ENCODE data around the gene LRRC3B. TPM values are rescaled to one million over a fixed set of nuclear protein-coding genes. Genes with fewer than 3 reads are reported as not detected.
"Not testable (repeated sequence)": the region's sequence is repeated elsewhere in the genome, so short reads cannot be mapped to it uniquely, and the experiment has no call there.

Gene LRRC3B
- total RNA-seq, 1 experiment from 2014 or later, result not detected

GRCh38 chr3:26592451-26592850 lies 30.1 kb upstream of the LRRC3B start:
- BruUV-seq (replicated peaks), result no TSS peak
- H3K9me3 Mint-ChIP-seq (ENCODE audit: unreplicated experiment), result peaks cover 8% of the 10 kb centered on the region
- ChIA-PET CTCF (interaction anchor here (0.5 kb wide), 1 partner anchor 1731 kb away, joined by 3 read pairs; no protein-coding TSS in a partner anchor), POLR2A (no interaction called here)
- intact Hi-C loops (cut with micrococcal nuclease), result no loop called here
- H3K36me3 Mint-ChIP-seq (ENCODE audit: insufficient read depth, unreplicated experiment), result no peaks in the 10 kb centered on the region
- no peak overlapping the region for H3K27ac Mint-ChIP-seq (ENCODE audit: low read depth, unreplicated experiment)
- no peak overlapping the region for H3K4me3 Mint-ChIP-seq (ENCODE audit: unreplicated experiment)
- H3K27me3 Mint-ChIP-seq (ENCODE audit: insufficient read depth, unreplicated experiment), result no peaks in the 10 kb centered on the region
- H3K4me1 Mint-ChIP-seq (ENCODE audit: insufficient read depth, unreplicated experiment), result peaks cover 12% of the 10 kb centered on the region
- TF ChIP-seq CTCF (IDR thresholded peaks at IDR 0.05; ENCODE audit: unreplicated experiment), result no peak
- DNase-seq (ENCODE audit: unreplicated experiment), result no peak

GRCh38 chr3:26596335-26596734 lies 26.2 kb upstream of the LRRC3B start:
- ChIA-PET POLR2A (no interaction called here), CTCF (interaction anchor here (0.7 kb wide), 1 partner anchor 29 kb away, joined by 3 read pairs; no protein-coding TSS in a partner anchor)
- no peak overlapping the region for H3K27ac Mint-ChIP-seq (ENCODE audit: low read depth, unreplicated experiment)

GRCh38 chr3:26603311-26603710 lies 19.3 kb upstream of the LRRC3B start:
- BruUV-seq (replicated peaks); H3K36me3 Mint-ChIP-seq (ENCODE audit: insufficient read depth, unreplicated experiment); intact Hi-C loops (cut with micrococcal nuclease); DNase-seq (ENCODE audit: unreplicated experiment); H3K27ac Mint-ChIP-seq (ENCODE audit: low read depth, unreplicated experiment); H3K4me1 Mint-ChIP-seq (ENCODE audit: insufficient read depth, unreplicated experiment); H3K9me3 Mint-ChIP-seq (ENCODE audit: unreplicated experiment); CTCF ChIA-PET; H3K27me3 Mint-ChIP-seq (ENCODE audit: insufficient read depth, unreplicated experiment); POLR2A ChIA-PET; H3K4me3 Mint-ChIP-seq (ENCODE audit: unreplicated experiment): not testable (repeated sequence)

More at GRCh38 chr3:26596335-26596734, 26.2 kb upstream of the LRRC3B start:
- no peak for TF ChIP-seq CTCF (IDR thresholded peaks at IDR 0.05; ENCODE audit: unreplicated experiment)
- H3K4me1 Mint-ChIP-seq (ENCODE audit: insufficient read depth, unreplicated experiment), result peaks cover 12% of the 10 kb centered on the region
- H3K36me3 Mint-ChIP-seq (ENCODE audit: insufficient read depth, unreplicated experiment), result peaks cover 6% of the 10 kb centered on the region
- no peaks in the 10 kb centered on the region for H3K9me3 Mint-ChIP-seq (ENCODE audit: unreplicated experiment)
- intact Hi-C loops (cut with micrococcal nuclease), result no loop called here
- BruUV-seq (replicated peaks), result no TSS peak
- no peaks in the 10 kb centered on the region for H3K27me3 Mint-ChIP-seq (ENCODE audit: insufficient read depth, unreplicated experiment)
- H3K4me3 Mint-ChIP-seq (ENCODE audit: unreplicated experiment), result no peak overlapping the region
- DNase-seq (ENCODE audit: unreplicated experiment), result no peak

GRCh38 chr3:26603771-26604170 lies 18.8 kb upstream of the LRRC3B start:
- DNase-seq (ENCODE audit: unreplicated experiment); H3K27ac Mint-ChIP-seq (ENCODE audit: low read depth, unreplicated experiment); H3K27me3 Mint-ChIP-seq (ENCODE audit: insufficient read depth, unreplicated experiment); intact Hi-C loops (cut with micrococcal nuclease); BruUV-seq (replicated peaks); H3K4me1 Mint-ChIP-seq (ENCODE audit: insufficient read depth, unreplicated experiment); CTCF ChIA-PET; H3K36me3 Mint-ChIP-seq (ENCODE audit: insufficient read depth, unreplicated experiment); H3K9me3 Mint-ChIP-seq (ENCODE audit: unreplicated experiment); POLR2A ChIA-PET; H3K4me3 Mint-ChIP-seq (ENCODE audit: unreplicated experiment): not testable (repeated sequence)

- no peak for TF ChIP-seq CTCF (IDR thresholded peaks at IDR 0.05; ENCODE audit: unreplicated experiment)
- no peak overlapping the region for H3K4me3 Mint-ChIP-seq (ENCODE audit: unreplicated experiment)
- peaks cover 7% of the 10 kb centered on the region for H3K9me3 Mint-ChIP-seq (ENCODE audit: unreplicated experiment)
- no peaks in the 10 kb centered on the region for H3K36me3 Mint-ChIP-seq (ENCODE audit: insufficient read depth, unreplicated experiment)
- CTCF ChIA-PET, result no interaction called here
- no peak overlapping the region for H3K27ac Mint-ChIP-seq (ENCODE audit: low read depth, unreplicated experiment)
- DNase-seq (ENCODE audit: unreplicated experiment), result no peak
- no TSS peak for BruUV-seq (replicated peaks)
- no peaks in the 10 kb centered on the region for H3K4me1 Mint-ChIP-seq (ENCODE audit: insufficient read depth, unreplicated experiment)
- intact Hi-C loops (cut with micrococcal nuclease), result no loop called here
- H3K27me3 Mint-ChIP-seq (ENCODE audit: insufficient read depth, unreplicated experiment), result no peaks in the 10 kb centered on the region
- POLR2A ChIA-PET, result no interaction called here
These were observed 8.4 kb upstream of the LRRC3B start for GRCh38 chr3:26614006-26614685.

Measured in MCF 10A (cell line).